NCI-H187 (cell line): ENCODE data around the gene OAS3.
"Not testable (repeated sequence)": the region's sequence is repeated elsewhere in the genome, so short reads cannot be mapped to it uniquely, and the experiment has no call there.

Experiments used
- DNase-seq, 2 experiments: peaks; one replicate each; lab custom pipeline; 2025; lab: John Stamatoyannopoulos, UW

OAS3 gene

GRCh38 chr12:112937741-112938719 lies at the start of gene OAS3:
Gene OAS3 (plus strand): TSS chr12:112938474. CDS start chr12:112938531, 57 bp downstream.
- DNase-seq, result peak in 1 of 2 experiments; percentile 15

DNA sequence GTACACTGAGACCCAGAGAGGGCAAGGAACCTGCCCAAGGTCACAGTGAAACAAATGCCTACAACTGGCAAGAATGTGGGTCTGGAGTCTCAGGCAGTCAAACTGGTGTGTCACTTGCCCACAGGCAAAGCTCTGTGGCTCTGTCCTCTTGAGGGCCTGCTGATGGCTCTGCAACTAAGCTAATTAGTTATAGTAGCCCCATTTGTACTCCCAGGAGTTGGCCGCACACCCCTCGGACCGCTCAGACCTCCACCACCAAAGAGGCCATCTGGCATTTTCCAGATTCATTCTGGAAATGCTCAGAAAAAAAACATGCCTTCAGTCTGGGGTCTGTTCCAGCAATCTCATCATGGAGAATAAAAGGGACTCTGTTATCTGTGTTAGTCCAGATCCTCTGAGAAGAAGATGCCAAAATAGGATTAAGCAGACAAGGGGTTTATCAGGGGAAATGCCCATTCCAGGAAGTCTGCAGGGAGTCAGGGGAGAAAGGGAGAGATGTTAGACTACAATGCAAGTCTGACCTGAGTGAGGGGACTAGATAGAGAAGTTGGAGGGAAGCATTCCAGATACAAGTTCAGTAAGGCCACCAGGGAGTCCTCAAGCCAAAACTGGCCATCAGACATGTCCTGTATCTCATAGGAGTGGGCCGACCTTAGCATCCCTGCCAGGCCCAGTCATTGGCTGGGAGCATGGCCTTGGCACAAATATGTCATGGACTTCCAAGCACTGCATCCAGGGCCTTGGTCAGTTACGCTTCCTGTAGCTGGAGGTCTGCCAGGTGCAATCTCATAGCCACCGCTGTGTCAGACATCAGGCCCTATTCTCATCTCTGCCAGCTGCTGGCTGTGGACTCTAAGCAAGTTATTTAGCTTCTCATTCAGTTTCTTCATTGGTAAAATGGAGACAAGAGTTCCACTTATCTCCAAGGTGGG lies 46.9 kb upstream of the OAS3 start:
- no peak for DNase-seq

GRCh38 chr12:112892856-112893255 lies 45.4 kb upstream of the OAS3 start:
- no peak for DNase-seq

DNA sequence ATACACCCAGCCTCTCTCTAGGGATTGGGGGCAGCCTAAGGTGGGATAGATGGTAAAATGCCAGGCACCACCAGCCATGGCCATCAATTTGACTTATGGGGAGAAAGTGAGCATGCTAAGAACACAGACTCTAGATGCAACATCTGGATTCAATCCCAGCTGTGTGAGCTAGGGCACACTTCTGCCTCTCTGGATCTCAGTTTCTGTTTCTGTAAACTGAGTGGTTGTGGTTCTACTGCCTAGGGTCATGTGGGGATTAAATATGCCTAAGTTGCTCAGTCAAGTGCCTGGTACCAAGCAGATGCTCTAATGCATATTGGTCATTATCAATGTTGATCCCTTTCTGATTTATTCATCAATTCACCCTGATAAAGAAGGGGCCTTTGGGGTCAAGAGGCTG lies 44.1 kb upstream of the OAS3 start:
- no peak for DNase-seq

DNA sequence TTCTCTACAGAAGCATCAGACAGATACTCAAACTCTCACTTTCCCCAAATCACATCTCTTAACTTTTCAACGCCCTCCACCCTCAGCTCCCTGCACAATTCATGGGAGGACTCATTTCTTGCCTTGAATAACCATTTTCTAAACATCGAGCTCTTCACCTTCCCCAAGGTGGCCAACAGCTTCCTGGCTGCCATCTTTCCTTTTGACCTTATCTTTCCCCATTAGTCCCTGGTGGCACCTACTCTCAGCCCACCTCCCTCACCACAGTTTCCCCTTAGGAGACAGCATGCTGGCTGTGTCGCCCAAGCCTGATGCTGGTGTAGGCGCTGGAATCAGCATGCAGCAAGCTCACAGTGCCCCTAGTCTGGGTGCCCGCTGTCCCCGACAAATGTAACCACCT lies 39.9 kb upstream of the OAS3 start:
- no peak for DNase-seq

- no peak for DNase-seq
Observed at GRCh38 chr12:112900298-112901145, 37.8 kb upstream of the OAS3 start.

DNA sequence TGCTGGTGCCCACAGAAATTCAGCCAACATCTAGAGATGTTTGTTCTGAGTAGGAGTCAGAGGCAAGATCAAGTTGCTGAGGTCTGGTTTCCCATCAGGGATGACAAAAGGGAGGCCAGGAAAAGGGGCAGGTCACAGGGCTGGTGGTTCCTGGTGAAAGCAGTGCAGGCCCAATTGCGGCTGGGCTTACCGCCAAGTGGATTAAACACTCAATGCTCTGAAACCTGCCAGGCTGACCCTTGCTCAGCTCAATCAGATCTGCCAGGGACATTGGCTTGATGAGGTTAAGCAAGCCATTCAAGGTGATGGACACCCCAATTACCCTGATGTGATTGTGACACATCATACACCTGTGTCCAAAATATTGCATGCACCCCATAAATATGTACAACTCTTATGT lies 37.0 kb upstream of the OAS3 start:
- no peak for DNase-seq

GRCh38 chr12:112904571-112904970 lies 33.7 kb upstream of the OAS3 start:
- DNase-seq, result no peak

- DNase-seq, result no peak
Observed at GRCh38 chr12:112905451-112906089, 32.7 kb upstream of the OAS3 start.

DNA sequence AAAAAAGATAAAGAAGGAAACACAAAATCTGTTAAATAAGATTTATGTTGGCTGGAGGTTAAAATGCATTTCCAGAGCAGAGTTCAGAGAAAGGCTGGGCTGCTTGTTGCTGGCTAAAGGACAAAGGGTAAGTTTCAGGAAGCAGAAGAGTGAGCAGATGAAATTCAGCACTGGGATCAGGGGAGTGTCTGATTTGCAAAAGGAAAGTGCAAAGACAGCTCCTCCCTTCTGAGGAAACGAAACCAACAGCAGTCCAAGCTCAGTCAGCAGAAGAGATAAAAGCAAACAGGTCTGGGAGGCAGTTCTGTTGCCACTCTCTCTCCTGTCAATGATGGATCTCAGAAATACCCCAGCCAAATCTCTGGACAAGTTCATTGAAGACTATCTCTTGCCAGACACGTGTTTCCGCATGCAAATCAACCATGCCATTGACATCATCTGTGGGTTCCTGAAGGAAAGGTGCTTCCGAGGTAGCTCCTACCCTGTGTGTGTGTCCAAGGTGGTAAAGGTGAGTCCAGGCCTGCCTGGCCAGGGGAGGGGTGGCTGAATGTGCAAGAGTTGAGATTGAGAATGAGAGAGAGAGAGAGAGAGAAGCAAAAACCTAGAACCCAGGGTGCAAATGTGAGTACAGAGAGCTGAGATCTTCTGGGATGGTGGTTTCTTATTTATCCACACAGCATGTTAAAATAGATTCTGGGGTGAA lies 31.4 kb upstream of the OAS3 start, which contains the start of gene OAS1:
OAS1 (plus strand) TSS at position 251 of the 703 bp plus-strand sequence; CDS start at position 329, 78 bp downstream.
- DNase-seq, result no peak

- DNase-seq, result no peak
Observed at GRCh38 chr12:112907415-112908157, 30.7 kb upstream of the OAS3 start.

GRCh38 chr12:112908548-112908947 lies 29.7 kb upstream of the OAS3 start:
- no peak for DNase-seq

- no peak for DNase-seq
Observed at GRCh38 chr12:112909693-112910092, 28.6 kb upstream of the OAS3 start.

GRCh38 chr12:112913038-112913688 lies 25.1 kb upstream of the OAS3 start:
- no peak for DNase-seq

- not testable (repeated sequence) for DNase-seq
Observed at GRCh38 chr12:112913888-112914287, 24.4 kb upstream of the OAS3 start.

DNA sequence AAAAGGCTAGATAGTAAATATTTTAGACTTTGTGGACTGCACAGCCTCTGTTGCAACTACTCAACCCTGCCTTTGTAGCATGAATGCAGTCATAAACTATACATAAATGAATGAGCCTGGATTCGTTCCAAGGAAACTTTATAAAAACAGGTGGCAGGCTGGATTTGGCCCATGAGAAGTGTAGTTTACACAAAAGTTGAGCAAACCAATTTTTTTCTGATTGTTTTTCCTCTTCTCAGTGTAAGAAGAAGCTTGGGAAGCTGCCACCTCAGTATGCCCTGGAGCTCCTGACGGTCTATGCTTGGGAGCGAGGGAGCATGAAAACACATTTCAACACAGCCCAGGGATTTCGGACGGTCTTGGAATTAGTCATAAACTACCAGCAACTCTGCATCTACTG lies 22.0 kb upstream of the OAS3 start:
- no peak for DNase-seq

DNA sequence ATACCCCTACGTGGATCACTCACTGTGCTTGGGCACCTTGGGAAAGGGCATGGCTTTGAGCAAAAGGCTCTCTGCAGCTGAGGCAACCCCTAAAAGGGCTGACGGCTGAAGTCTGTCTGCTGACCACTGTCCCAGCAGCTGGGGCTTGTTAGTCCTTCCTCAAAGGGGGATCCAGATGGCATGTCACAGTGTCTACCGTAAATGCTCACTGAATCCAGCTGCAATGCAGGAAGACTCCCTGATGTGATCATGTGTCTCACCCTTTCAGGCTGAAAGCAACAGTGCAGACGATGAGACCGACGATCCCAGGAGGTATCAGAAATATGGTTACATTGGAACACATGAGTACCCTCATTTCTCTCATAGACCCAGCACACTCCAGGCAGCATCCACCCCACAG lies 19.2 kb upstream of the OAS3 start:
- DNase-seq, result no peak

DNA sequence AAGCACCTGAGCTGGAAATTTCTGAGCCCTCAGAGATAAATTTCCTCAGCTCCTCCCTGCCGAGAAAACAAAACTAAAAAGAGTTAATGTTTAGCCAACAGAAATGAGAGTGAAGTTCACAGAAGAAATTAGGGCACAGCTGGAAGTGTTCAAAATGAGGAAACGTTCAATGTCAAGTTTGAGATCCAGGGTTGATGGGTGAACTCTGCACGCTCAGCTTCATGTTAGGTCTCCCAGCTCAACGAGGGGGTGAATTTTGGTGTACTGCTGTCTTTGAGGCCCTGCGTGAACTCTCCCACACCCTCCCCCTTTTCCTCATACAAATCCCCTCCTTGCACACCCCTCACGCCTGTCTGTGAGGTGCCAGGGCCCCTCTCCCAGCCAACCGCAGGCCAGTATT lies 13.3 kb upstream of the OAS3 start:
- DNase-seq, result no peak

GRCh38 chr12:112926416-112927033 lies 11.7 kb upstream of the OAS3 start:
- DNase-seq, result not testable (repeated sequence)
